ENCODE data around the gene KANK3. TPM values are rescaled to one million over a fixed set of nuclear protein-coding genes. Genes with fewer than 3 reads are reported as not detected.
A peak's percentile ranks its signal among the peaks of the same experiment; 100 is the strongest.

The KANK3 gene
- total and polyA plus RNA-seq, 12 donors: 0.38 to 27.8 (median 18.4) TPM

- Histone ChIP-seq H3K27ac (peak within 1 kb of the TSS in 4 of 5 donors; percentile 67 to 82 (median 78)), H3K36me3 (replicated peaks in 1 of 2) (peaks cover 0 to 19% of the 10 kb centered on the region in 2 donors), H3K4me3 (peak within 1 kb of the TSS in 2 of 4 donors; percentile 47 to 59), H3K27me3 (no peaks in the 10 kb centered on the region), H3K9me3 (replicated peaks in 1 of 3) (no peaks in the 10 kb centered on the region), H3K4me1 (replicated peaks in 1 of 2) (peaks cover 15 to 22% of the 10 kb centered on the region in 2 donors)
- 0 to 1% (median 1%) methylated on average over 27 to 62 of the region's 63 CpGs for WGBS, 4 donors
- TF ChIP-seq, protein P1, sequence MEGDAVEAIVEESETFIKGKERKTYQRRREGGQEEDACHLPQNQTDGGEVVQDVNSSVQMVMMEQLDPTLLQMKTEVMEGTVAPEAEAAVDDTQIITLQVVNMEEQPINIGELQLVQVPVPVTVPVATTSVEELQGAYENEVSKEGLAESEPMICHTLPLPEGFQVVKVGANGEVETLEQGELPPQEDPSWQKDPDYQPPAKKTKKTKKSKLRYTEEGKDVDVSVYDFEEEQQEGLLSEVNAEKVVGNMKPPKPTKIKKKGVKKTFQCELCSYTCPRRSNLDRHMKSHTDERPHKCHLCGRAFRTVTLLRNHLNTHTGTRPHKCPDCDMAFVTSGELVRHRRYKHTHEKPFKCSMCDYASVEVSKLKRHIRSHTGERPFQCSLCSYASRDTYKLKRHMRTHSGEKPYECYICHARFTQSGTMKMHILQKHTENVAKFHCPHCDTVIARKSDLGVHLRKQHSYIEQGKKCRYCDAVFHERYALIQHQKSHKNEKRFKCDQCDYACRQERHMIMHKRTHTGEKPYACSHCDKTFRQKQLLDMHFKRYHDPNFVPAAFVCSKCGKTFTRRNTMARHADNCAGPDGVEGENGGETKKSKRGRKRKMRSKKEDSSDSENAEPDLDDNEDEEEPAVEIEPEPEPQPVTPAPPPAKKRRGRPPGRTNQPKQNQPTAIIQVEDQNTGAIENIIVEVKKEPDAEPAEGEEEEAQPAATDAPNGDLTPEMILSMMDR (IDR thresholded peaks at IDR 0.05): no peak
- no peak for TF ChIP-seq POLR2A (IDR thresholded peaks at IDR 0.05)
- intact Hi-C loops (cut with DNase I): no loop called here
- DNase-seq: peak; percentile 90 to 93 (median 91)
Measured at GRCh38 chr19:8307965-8308866, 34.8 kb downstream of the KANK3 start, which contains the start of gene CD320. Gene CD320 (minus strand): TSS chr19:8308358. CDS start chr19:8308290, 68 bp downstream.

DNA sequence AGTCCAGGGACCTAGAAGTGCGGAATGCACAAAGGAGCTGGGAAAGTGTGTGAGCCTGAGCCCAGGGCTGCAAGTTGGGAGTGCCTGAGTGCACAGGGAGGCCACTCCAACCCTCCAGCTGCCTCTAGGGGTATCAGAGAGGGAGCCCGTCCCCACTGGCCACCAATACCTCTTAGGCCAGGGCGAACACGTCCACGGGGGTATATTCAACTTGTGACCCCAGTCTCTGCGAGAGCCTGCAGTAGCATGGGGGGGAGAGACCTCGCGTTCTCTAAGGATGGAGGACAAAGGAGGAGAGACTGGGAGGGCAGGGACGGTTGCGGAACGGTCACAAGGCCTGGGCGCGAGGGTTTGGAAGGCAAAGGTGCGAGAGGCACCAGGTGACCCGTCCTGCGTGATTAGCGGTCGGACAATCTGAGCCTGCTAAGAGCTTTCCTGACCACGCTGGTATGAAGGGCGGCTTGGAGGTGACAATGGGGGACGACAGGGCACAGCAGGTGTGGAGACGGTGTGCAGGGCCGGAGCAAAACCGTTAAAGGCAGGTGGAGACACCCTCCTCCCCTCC lies 35.6 kb downstream of the KANK3 start:
- Histone ChIP-seq H3K9me3 (replicated peaks in 1 of 3) (no peaks in the 10 kb centered on the region), H3K27me3 (no peaks in the 10 kb centered on the region), H3K4me1 (replicated peaks in 1 of 2) (peaks cover 15 to 22% of the 10 kb centered on the region in 2 donors), H3K4me3 (peak overlapping the region in 2 of 4 donors; percentile 47 to 59), H3K27ac (peak overlapping the region in 3 of 5 donors; percentile 75 to 82 (median 80)), H3K36me3 (replicated peaks in 1 of 2) (peaks cover 0 to 16% of the 10 kb centered on the region in 2 donors)
- peak in 6 of 7 donors; percentile 28 to 58 (median 36) for DNase-seq
- intact Hi-C loops (cut with DNase I): no loop called here
- 7 to 18% (median 12%) methylated on average over 13 to 24 of the region's 24 CpGs for WGBS, 4 donors
- TF ChIP-seq, protein P1 (IDR thresholded peaks at IDR 0.05): no peak
- TF ChIP-seq POLR2A (IDR thresholded peaks at IDR 0.05): no peak

DNA sequence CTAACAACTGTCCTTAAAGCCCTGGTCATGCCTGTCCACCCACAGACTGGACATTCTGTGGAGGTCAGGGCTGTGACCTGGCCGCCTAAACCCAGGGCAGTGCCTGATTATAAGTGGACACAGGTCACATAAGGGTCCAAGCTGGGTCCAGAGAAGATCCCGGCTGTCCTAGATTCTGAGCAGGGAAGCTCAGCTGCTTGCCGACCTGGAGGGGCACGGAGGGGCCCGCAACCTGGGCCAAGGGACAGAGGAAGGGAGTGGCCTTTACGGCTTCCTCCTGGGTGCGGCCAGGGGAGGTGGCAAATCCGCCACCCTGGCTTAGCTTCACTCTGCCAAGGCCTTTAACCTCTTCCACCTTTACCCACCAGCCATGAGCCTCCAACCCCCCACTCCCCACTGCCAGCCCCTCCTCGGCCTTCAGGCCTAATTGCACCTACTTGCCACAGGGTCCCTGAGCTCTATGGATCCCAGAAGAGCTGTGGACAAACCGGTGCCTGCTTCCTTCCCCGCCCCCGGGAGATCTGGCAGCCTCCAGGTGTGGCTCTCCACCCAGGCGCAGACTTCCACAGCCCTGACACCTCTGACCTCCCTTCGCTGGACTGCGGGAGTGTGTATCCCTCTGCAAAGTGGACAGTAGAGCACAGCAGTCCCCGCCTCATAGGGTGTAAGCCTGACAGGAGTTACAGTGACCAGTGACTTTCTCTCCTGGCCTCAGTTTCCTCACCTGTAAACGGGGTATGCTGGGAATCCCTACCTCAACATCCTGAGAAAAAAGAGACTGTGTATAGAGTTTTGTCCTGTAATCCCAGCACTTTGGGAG lies 36.6 kb downstream of the KANK3 start:
- no peak overlapping the region for H3K4me3 ChIP-seq
- H3K27ac ChIP-seq: peak overlapping the region in 1 of 5 donors; percentile 21
- H3K36me3 ChIP-seq (replicated peaks in 1 of 2): peaks cover 0 to 10% of the 10 kb centered on the region in 2 donors
- intact Hi-C loops (cut with DNase I): no loop called here
- DNase-seq: peak in 6 of 7 donors; percentile 2 to 51 (median 17)
- TF ChIP-seq POLR2A (IDR thresholded peaks at IDR 0.05): no peak
- TF ChIP-seq, protein P1 (IDR thresholded peaks at IDR 0.05): no peak
- H3K4me1 ChIP-seq (replicated peaks in 1 of 2): peaks cover 15 to 22% of the 10 kb centered on the region in 2 donors
- no peaks in the 10 kb centered on the region for H3K9me3 ChIP-seq (replicated peaks in 1 of 3)
- H3K27me3 ChIP-seq: no peaks in the 10 kb centered on the region
- WGBS, 4 donors: 64 to 69% (median 68%) methylated on average over 4 to 17 of the region's 17 CpGs

Data from adrenal gland (tissue), 12 donors.